Glutamatergic neuron (in vitro differentiated cells): Measurements from ENCODE around the gene ALDH3A1. TPM values are rescaled to one million over a fixed set of nuclear protein-coding genes. Genes with fewer than 3 reads are reported as not detected.

Source experiments
- DNase-seq: peaks from one replicate; pipeline ENCODE4 v3.0.0; 2022
- H3K27ac Mint-ChIP-seq: one replicate; pipeline ENCODE4 v1.8.0; 2020; ENCODE audit warnings: mild to moderate bottlenecking, mixed read lengths, inconsistent platforms; ENCODE audit not compliant: unreplicated experiment
- H3K27me3 Mint-ChIP-seq: one replicate; pipeline ENCODE4 v1.8.0; 2020; ENCODE audit warnings: mild to moderate bottlenecking, moderate library complexity, mixed read lengths, inconsistent platforms; ENCODE audit not compliant: unreplicated experiment
- H3K36me3 Mint-ChIP-seq: one replicate; pipeline ENCODE4 v1.8.0; 2020; ENCODE audit warnings: mild to moderate bottlenecking, mixed read lengths, inconsistent platforms; ENCODE audit not compliant: unreplicated experiment
- H3K4me1 Mint-ChIP-seq: one replicate; pipeline ENCODE4 v1.8.0; 2020; ENCODE audit warnings: mild to moderate bottlenecking, low read depth, mixed read lengths, inconsistent platforms; ENCODE audit not compliant: unreplicated experiment
- H3K4me3 Mint-ChIP-seq: one replicate; pipeline ENCODE4 v1.8.0; 2020; ENCODE audit warnings: mild to moderate bottlenecking, mixed read lengths, inconsistent platforms; ENCODE audit not compliant: unreplicated experiment
- H3K9me3 Mint-ChIP-seq: one replicate; pipeline ENCODE4 v1.8.0; 2020; ENCODE audit warnings: mild to moderate bottlenecking, moderate library complexity, mixed read lengths, inconsistent platforms; ENCODE audit not compliant: unreplicated experiment
- total RNA-seq: library from RNA; stranded (reverse); fragmentation: NEBNext Ultra II Directional; extraction: Animal tissue kit (Norgen Biotek cat#: 25700); gene quantifications from one replicate; pipeline ENCODE4 v1.2.1, GENCODE V29; 2021; ENCODE audit not compliant: unreplicated experiment
- TF ChIP-seq, protein P1 (sequence below): fragments of 200-600 bp; sonication (generic); IDR thresholded peaks from one replicate; pipeline ENCODE4 v1.5.0; 2021; ENCODE audit not compliant: partially characterized antibody, unreplicated experiment

The ALDH3A1 gene
- total RNA-seq, 1 donor from 2014 or later: not detected

DNA sequence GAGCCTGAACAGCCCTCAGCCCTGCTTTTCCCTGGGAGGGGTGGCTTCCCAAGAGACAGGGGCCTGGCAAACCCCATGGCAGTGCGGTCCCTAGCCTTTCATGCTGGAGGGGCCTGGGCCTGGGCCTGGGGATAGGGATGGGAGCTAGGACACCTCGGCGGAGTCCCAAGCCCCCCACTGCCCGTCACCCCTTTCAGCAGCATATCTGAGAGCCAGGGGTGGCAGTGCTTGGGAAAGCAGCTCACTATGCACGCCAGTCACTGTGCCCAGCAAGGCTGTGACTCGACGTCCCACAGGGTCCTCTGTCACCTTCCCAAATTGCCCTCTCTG is 31.1 kb downstream of the ALDH3A1 start:
- H3K4me1 Mint-ChIP-seq: peaks cover 2% of the 10 kb centered on the region
- no peaks in the 10 kb centered on the region for H3K36me3 Mint-ChIP-seq
- peaks cover 5% of the 10 kb centered on the region for H3K27me3 Mint-ChIP-seq
- TF ChIP-seq, protein P1, sequence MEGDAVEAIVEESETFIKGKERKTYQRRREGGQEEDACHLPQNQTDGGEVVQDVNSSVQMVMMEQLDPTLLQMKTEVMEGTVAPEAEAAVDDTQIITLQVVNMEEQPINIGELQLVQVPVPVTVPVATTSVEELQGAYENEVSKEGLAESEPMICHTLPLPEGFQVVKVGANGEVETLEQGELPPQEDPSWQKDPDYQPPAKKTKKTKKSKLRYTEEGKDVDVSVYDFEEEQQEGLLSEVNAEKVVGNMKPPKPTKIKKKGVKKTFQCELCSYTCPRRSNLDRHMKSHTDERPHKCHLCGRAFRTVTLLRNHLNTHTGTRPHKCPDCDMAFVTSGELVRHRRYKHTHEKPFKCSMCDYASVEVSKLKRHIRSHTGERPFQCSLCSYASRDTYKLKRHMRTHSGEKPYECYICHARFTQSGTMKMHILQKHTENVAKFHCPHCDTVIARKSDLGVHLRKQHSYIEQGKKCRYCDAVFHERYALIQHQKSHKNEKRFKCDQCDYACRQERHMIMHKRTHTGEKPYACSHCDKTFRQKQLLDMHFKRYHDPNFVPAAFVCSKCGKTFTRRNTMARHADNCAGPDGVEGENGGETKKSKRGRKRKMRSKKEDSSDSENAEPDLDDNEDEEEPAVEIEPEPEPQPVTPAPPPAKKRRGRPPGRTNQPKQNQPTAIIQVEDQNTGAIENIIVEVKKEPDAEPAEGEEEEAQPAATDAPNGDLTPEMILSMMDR: no peak
- H3K9me3 Mint-ChIP-seq: peaks cover 4% of the 10 kb centered on the region
- H3K4me3 Mint-ChIP-seq: no peak overlapping the region
- DNase-seq: no peak
- no peak overlapping the region for H3K27ac Mint-ChIP-seq

GRCh38 chr17:19716108-19717030 is 31.7 kb downstream of the ALDH3A1 start, which contains the start of gene SLC47A2:
Gene SLC47A2 (minus strand): TSS chr17:19716584. CDS start chr17:19716555, 29 bp downstream.
- peaks cover 2% of the 10 kb centered on the region for H3K4me1 Mint-ChIP-seq
- peaks cover 5% of the 10 kb centered on the region for H3K27me3 Mint-ChIP-seq
- H3K27ac Mint-ChIP-seq: no peak within 1 kb of the TSS
- no peak within 1 kb of the TSS for H3K4me3 Mint-ChIP-seq
- no peaks in the 10 kb centered on the region for H3K36me3 Mint-ChIP-seq
- H3K9me3 Mint-ChIP-seq: peaks cover 4% of the 10 kb centered on the region
- TF ChIP-seq, protein P1: no peak
- no peak for DNase-seq

DNA sequence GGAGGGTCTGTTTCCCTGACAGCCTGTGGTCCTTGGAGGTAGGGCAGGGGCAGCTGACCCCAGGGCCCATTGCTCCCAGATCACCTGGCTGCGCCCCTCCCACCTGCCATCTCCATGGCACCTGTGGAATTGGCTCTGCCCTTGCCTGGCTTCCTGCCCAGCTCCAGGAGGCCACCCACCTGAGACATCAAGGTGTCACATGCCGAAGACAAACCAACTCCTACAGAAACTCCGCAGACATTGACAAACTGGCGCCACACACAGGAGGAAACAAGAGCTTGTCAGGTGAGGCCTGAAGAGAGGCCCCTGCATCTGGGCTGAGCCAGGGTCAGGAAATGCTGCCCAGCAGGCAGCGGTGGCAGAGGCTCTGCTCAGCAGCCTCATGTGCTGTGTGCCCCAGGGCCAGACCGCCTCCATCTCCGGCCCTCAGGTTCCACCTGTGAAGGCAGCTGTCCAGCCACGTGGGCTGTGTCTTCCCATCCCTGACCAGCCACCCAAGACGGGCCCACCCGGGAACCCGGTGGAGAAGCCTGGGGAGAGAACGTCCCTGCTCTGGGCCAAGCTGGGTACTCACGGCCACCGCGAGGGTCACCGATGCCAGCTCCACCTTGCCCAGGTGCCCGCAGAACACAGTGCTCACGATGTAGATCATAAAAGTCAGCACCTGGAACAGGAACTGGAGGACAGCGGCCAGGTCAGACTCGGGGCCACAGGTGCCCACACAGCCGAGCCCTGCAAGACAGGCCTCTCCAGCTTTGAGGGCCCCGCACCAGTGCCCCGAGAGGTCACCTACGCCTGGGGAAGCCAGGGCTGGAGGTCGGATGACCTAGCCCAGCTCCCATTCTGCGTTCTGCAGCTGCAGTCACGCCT is 33.3 kb downstream of the ALDH3A1 start:
- TF ChIP-seq, protein P1: no peak
- Mint-ChIP-seq H3K27me3 (peaks cover 6% of the 10 kb centered on the region), H3K4me1 (peaks cover 2% of the 10 kb centered on the region), H3K27ac (no peak overlapping the region), H3K4me3 (no peak overlapping the region), H3K9me3 (peaks cover 3% of the 10 kb centered on the region), H3K36me3 (no peaks in the 10 kb centered on the region)
- no peak for DNase-seq

GRCh38 chr17:19713901-19714361 is 34.2 kb downstream of the ALDH3A1 start:
- DNase-seq: no peak
- H3K36me3 Mint-ChIP-seq: no peaks in the 10 kb centered on the region

More at GRCh38 chr17:19713901-19714361, 34.2 kb downstream of the ALDH3A1 start:
- H3K27ac Mint-ChIP-seq: no peak overlapping the region
- TF ChIP-seq, protein P1: no peak
- peaks cover 2% of the 10 kb centered on the region for H3K9me3 Mint-ChIP-seq
- peaks cover 5% of the 10 kb centered on the region for H3K27me3 Mint-ChIP-seq
- H3K4me1 Mint-ChIP-seq: peaks cover 2% of the 10 kb centered on the region
- no peak overlapping the region for H3K4me3 Mint-ChIP-seq
